H9 (cell line): Measurements from ENCODE around the gene KCTD16. TPM values are rescaled to one million over a fixed set of nuclear protein-coding genes. Genes with fewer than 3 reads are reported as not detected.
A peak's percentile ranks its signal among the peaks of the same experiment; 100 is the strongest.

Source experiments
- DNase-seq: peaks from one replicate; pipeline ENCODE4 v3.0.0-alpha.2; 2017
- H2AFZ ChIP-seq: one replicate; pipeline ENCODE4 v1.6.1; 2013; ENCODE audit warnings: mild to moderate bottlenecking, low read length, control low read depth, moderate library complexity
- H2AK5ac ChIP-seq: 2 replicates; pipeline ENCODE4 v1.6.1; 2013; ENCODE audit warnings: low read length, control low read depth, mixed read lengths; ENCODE audit not compliant: insufficient read length
- H2BK120ac ChIP-seq: one replicate; pipeline ENCODE4 v1.6.1; 2013; ENCODE audit warnings: low read depth, mild to moderate bottlenecking, low read length, control low read depth, inconsistent platforms; ENCODE audit not compliant: poor library complexity, severe bottlenecking
- H2BK12ac ChIP-seq: 2 replicates; pipeline ENCODE4 v1.6.1; 2013; ENCODE audit warnings: low read length, control low read depth, mixed read lengths, low read depth; ENCODE audit not compliant: insufficient read length
- H2BK15ac ChIP-seq: 2 replicates; pipeline ENCODE4 v1.6.1; 2013; ENCODE audit warnings: low read depth, low read length, control low read depth
- H2BK20ac ChIP-seq: one replicate; pipeline ENCODE4 v1.6.1; 2013; ENCODE audit warnings: low read depth, mild to moderate bottlenecking, low read length, control low read depth, inconsistent platforms; ENCODE audit not compliant: poor library complexity, severe bottlenecking
- H2BK5ac ChIP-seq: 2 replicates; pipeline ENCODE4 v1.6.1; 2013; ENCODE audit warnings: low read length, control low read depth, mixed read lengths; ENCODE audit not compliant: insufficient read length
- H3K14ac ChIP-seq: 2 replicates; pipeline ENCODE4 v1.6.1; 2013; ENCODE audit warnings: low read length, control low read depth; ENCODE audit not compliant: insufficient read depth
- H3K18ac ChIP-seq: 2 replicates; pipeline ENCODE4 v1.6.1; 2013; ENCODE audit warnings: low read depth, mild to moderate bottlenecking, mixed read lengths, low read length, control low read depth; ENCODE audit not compliant: insufficient read length
- H3K23ac ChIP-seq: 2 replicates; pipeline ENCODE4 v1.6.1; 2013; ENCODE audit warnings: low read length, control low read depth, mixed read lengths, low read depth; ENCODE audit not compliant: insufficient read length
- H3K23me2 ChIP-seq: 2 replicates; pipeline ENCODE4 v1.6.1; 2013; ENCODE audit warnings: low read depth, mild to moderate bottlenecking, mixed read lengths, low read length, control low read depth; ENCODE audit not compliant: insufficient read length, poor library complexity, severe bottlenecking
- H3K27ac ChIP-seq: 2 replicates; pipeline ENCODE4 v1.5.1; 2013; ENCODE audit warnings: low read length, control low read depth, mixed read lengths, low read depth; ENCODE audit not compliant: insufficient read length
- H3K27me3 ChIP-seq: 2 replicates; pipeline ENCODE4 v1.6.1; 2013; ENCODE audit warnings: low read length, control low read depth, inconsistent platforms; ENCODE audit not compliant: insufficient read depth
- H3K4ac ChIP-seq: 2 replicates; pipeline ENCODE4 v1.6.1; 2013; ENCODE audit warnings: low read depth, mild to moderate bottlenecking, control low read depth, inconsistent platforms, low read length, moderate library complexity
- H3K4me1 ChIP-seq: 2 replicates; pipeline ENCODE4 v1.6.1; 2013; ENCODE audit warnings: low read length, control low read depth, inconsistent platforms; ENCODE audit not compliant: insufficient read depth
- H3K4me2 ChIP-seq: 2 replicates; pipeline ENCODE4 v1.6.1; 2013; ENCODE audit warnings: low read length, control low read depth, mixed read lengths; ENCODE audit not compliant: insufficient read length, insufficient read depth
- H3K56ac ChIP-seq: 2 replicates; pipeline ENCODE4 v1.6.1; 2013; ENCODE audit warnings: low read depth, mild to moderate bottlenecking, mixed read lengths, low read length, control low read depth; ENCODE audit not compliant: insufficient read length
- H3K79me1 ChIP-seq: 2 replicates; pipeline ENCODE4 v1.6.1; 2013; ENCODE audit warnings: low read depth, mild to moderate bottlenecking, moderate library complexity, low read length, control low read depth, inconsistent platforms; ENCODE audit not compliant: insufficient read depth, poor library complexity, severe bottlenecking
- H3K79me2 ChIP-seq: 2 replicates; pipeline ENCODE4 v1.6.1; 2013; ENCODE audit warnings: low read length, control low read depth, inconsistent platforms; ENCODE audit not compliant: insufficient read depth
- H3K9ac ChIP-seq: 2 replicates; pipeline ENCODE4 v1.6.1; 2013; ENCODE audit warnings: low read length, control low read depth, mixed read lengths; ENCODE audit not compliant: insufficient read length; ENCODE audit errors: extremely low read depth
- H3K9me3 ChIP-seq: one replicate; pipeline ENCODE4 v1.6.1; 2013; ENCODE audit warnings: low read depth, low read length, inconsistent platforms; ENCODE audit not compliant: control insufficient read depth
- H3T11ph ChIP-seq: one replicate; pipeline ENCODE4 v1.6.1; 2013; ENCODE audit warnings: mild to moderate bottlenecking, low read length, control low read depth, inconsistent platforms
- H4K20me1 ChIP-seq: one replicate; pipeline ENCODE4 v1.6.1; 2013; ENCODE audit not compliant: control insufficient read depth, insufficient read length, insufficient read depth
- H4K5ac ChIP-seq: 2 replicates; pipeline ENCODE4 v1.6.1; 2013; ENCODE audit warnings: low read depth, mild to moderate bottlenecking, mixed read lengths, low read length, control low read depth; ENCODE audit not compliant: insufficient read length
- H4K8ac ChIP-seq: replicated peaks from 2 replicates; pipeline ENCODE4 v1.6.1; 2013; ENCODE audit warnings: low read length, control low read depth, mixed read lengths, low read depth; ENCODE audit not compliant: insufficient read length
- H4K91ac ChIP-seq: 2 replicates; pipeline ENCODE4 v1.6.1; 2013; ENCODE audit warnings: low read depth, mild to moderate bottlenecking, moderate library complexity, mixed read lengths, low read length, control low read depth; ENCODE audit not compliant: insufficient read length
- H3K27ac Mint-ChIP-seq, 3 experiments: 2 replicates in 2 of 3; 3 replicates in 1 of 3; pipeline ENCODE4 v1.8.0; 2020 to 2021; ENCODE audit warnings: mixed read lengths in 3 of 3, mild to moderate bottlenecking in 1 of 3, moderate library complexity in 1 of 3
- H3K27me3 Mint-ChIP-seq: 2 replicates; pipeline ENCODE4 v1.8.0; 2021; ENCODE audit warnings: low read depth, mild to moderate bottlenecking, moderate library complexity, mixed read lengths
- H3K36me3 Mint-ChIP-seq, 3 experiments: 2 replicates in 2 of 3; 3 replicates in 1 of 3; pipeline ENCODE4 v1.8.0; 2020 to 2021; ENCODE audit warnings: low read depth in 3 of 3, mixed read lengths in 3 of 3; ENCODE audit not compliant: insufficient read depth in 1 of 3
- H3K4me1 Mint-ChIP-seq, 2 experiments: 2 replicates each; pipeline ENCODE4 v1.8.0; 2020; ENCODE audit warnings: mixed read lengths in 2 of 2
- H3K4me3 Mint-ChIP-seq, 2 experiments: 2 replicates in 1 of 2; 3 replicates in 1 of 2; pipeline ENCODE4 v1.8.0; 2020 to 2021; ENCODE audit warnings: mild to moderate bottlenecking in 2 of 2, mixed read lengths in 2 of 2, moderate library complexity in 1 of 2
- H3K9me3 Mint-ChIP-seq, 2 experiments: 2 replicates in 1 of 2; 3 replicates in 1 of 2; pipeline ENCODE4 v1.8.0; 2020; ENCODE audit warnings: mild to moderate bottlenecking in 2 of 2, mixed read lengths in 2 of 2, moderate library complexity in 1 of 2
- total RNA-seq: library from RNA; stranded (reverse); gene quantifications from 2 replicates; pipeline ENCODE4 v1.2.1, GENCODE V29; 2021
- TF ChIP-seq, protein P1 (sequence below): fragments of 200-600 bp; sonication (generic); conservative IDR thresholded peaks from 3 replicates; pipeline ENCODE4 v1.8.0; 2021; ENCODE audit warnings: antibody characterized with exemption, mild to moderate bottlenecking

KCTD16 gene
- total RNA-seq, 1 experiment from 2014 or later: 0.09 TPM

DNA sequence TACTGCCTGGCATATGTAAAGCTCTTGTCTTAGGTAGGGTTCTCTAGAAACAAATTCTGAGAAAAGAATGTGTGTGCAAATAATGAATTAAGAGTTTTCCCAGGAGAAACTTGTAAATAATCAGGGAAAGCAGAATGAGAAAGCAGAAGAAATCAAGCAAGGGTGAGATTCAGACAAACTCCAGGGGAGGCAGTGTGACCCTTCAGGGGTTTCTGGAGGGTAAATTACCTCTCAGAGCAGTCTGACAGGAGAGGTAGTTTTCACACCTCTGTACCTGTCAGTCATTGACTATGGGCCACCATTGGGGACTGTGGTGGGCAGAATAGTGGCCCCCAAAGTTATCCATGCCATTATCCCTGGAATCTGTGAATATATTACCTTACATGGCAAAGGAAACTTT is 124.6 kb downstream of the KCTD16 start:
- Mint-ChIP-seq H3K36me3 (peaks cover 9 to 21% (median 15%) of the 10 kb centered on the region in 3 experiments; a peak in 6 of 7 replicates), H3K27me3 (no peaks in the 10 kb centered on the region; the same call in 1 of the 2 replicates), H3K9me3 (peaks cover 18% of the 10 kb centered on the region in 2 experiments; a peak in 4 of 5 replicates), H3K4me1 (peaks cover 30 to 33% of the 10 kb centered on the region in 2 experiments), H3K27ac (no peak overlapping the region), H3K4me3 (no peak overlapping the region)
- Histone ChIP-seq H3K23me2 (no peaks in the 10 kb centered on the region), H2BK120ac (no peak overlapping the region), H3K14ac (no peak overlapping the region), H2BK20ac (no peak overlapping the region), H3K9ac (no peak overlapping the region), H4K5ac (no peak overlapping the region), H2BK15ac (no peak overlapping the region), H2BK12ac (no peak overlapping the region), H3K79me1 (no peaks in the 10 kb centered on the region), H3K27me3 (no peaks in the 10 kb centered on the region), H3K9me3 (no peaks in the 10 kb centered on the region), H3T11ph (no peak overlapping the region), H4K91ac (no peak overlapping the region), H4K20me1 (no peaks in the 10 kb centered on the region), H3K27ac (no peak overlapping the region), H2AK5ac (no peak overlapping the region), H3K4me1 (peaks cover 9% of the 10 kb centered on the region), H3K4me2 (no peak overlapping the region), H3K23ac (no peak overlapping the region), H3K4ac (no peak overlapping the region), H2AFZ (no peak overlapping the region), H2BK5ac (no peak overlapping the region), H4K8ac (no peak overlapping the region), H3K79me2 (no peaks in the 10 kb centered on the region), H3K56ac (no peak overlapping the region), H3K18ac (no peak overlapping the region)
- DNase-seq: no peak
- TF ChIP-seq, protein P1, sequence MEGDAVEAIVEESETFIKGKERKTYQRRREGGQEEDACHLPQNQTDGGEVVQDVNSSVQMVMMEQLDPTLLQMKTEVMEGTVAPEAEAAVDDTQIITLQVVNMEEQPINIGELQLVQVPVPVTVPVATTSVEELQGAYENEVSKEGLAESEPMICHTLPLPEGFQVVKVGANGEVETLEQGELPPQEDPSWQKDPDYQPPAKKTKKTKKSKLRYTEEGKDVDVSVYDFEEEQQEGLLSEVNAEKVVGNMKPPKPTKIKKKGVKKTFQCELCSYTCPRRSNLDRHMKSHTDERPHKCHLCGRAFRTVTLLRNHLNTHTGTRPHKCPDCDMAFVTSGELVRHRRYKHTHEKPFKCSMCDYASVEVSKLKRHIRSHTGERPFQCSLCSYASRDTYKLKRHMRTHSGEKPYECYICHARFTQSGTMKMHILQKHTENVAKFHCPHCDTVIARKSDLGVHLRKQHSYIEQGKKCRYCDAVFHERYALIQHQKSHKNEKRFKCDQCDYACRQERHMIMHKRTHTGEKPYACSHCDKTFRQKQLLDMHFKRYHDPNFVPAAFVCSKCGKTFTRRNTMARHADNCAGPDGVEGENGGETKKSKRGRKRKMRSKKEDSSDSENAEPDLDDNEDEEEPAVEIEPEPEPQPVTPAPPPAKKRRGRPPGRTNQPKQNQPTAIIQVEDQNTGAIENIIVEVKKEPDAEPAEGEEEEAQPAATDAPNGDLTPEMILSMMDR: peak; percentile 49
